Caco-2 (cell line): ENCODE data around the gene PLXNA4. TPM values are rescaled to one million over a fixed set of nuclear protein-coding genes. Genes with fewer than 3 reads are reported as not detected.

ENCODE experiments used
- BruUV-seq: library from RNA; stranded (reverse); fragments of 400-500 nt; replicated peaks from 2 replicates; lab custom pipeline; 2021; lab: Mats Ljungman, UMichigan
- CTCF ChIA-PET: fragments of 300-600 bp; sonication (Branson Sonifier 250); formaldehyde crosslinking; loops from one replicate; lab custom pipeline; 2022; ENCODE audit warnings: antibody characterized with exemption; lab: Charles Lee
- POLR2A ChIA-PET: fragments of 300-600 bp; sonication (Branson Sonifier 250); formaldehyde crosslinking; loops from one replicate; lab custom pipeline; 2022; ENCODE audit warnings: antibody characterized with exemption; lab: Charles Lee
- DNase-seq, 2 experiments: peaks; one replicate each; pipeline versions ENCODE4 v3.0.0 to v3.0.0-alpha.2; 2020 to 2022
- H3K27me3 ChIP-seq: replicated peaks from 2 replicates; pipeline ENCODE4 v1.6.0; 2011; ENCODE audit warnings: low read length; ENCODE audit not compliant: control insufficient read depth, insufficient read depth
- H3K36me3 ChIP-seq: 2 replicates; pipeline ENCODE4 v1.5.1; 2011; ENCODE audit warnings: low read length; ENCODE audit not compliant: control insufficient read depth, insufficient read depth
- H3K4me1 ChIP-seq: fragments of 250-450 bp; sonication (Bioruptor Pico); 2 replicates; pipeline ENCODE4 v1.5.1; 2020; ENCODE audit warnings: mild to moderate bottlenecking
- H3K4me3 ChIP-seq: 2 replicates; pipeline ENCODE4 v1.5.1; 2011; ENCODE audit warnings: low read depth, mild to moderate bottlenecking, control low read depth, low read length
- H3K9me3 ChIP-seq: fragments of 250-450 bp; sonication (Bioruptor Pico); 2 replicates; pipeline ENCODE4 v1.5.1; 2020; ENCODE audit warnings: mild to moderate bottlenecking, moderate library complexity
- H3K27ac Mint-ChIP-seq: one replicate; pipeline ENCODE4 v1.8.0; 2022; ENCODE audit warnings: mixed read lengths; ENCODE audit not compliant: unreplicated experiment
- H3K27me3 Mint-ChIP-seq: one replicate; pipeline ENCODE4 v1.8.0; 2022; ENCODE audit warnings: mixed read lengths; ENCODE audit not compliant: insufficient read depth, unreplicated experiment
- H3K36me3 Mint-ChIP-seq: one replicate; pipeline ENCODE4 v1.8.0; 2022; ENCODE audit warnings: mild to moderate bottlenecking, mixed read lengths; ENCODE audit not compliant: insufficient read depth, unreplicated experiment
- H3K4me1 Mint-ChIP-seq: one replicate; pipeline ENCODE4 v1.8.0; 2022; ENCODE audit warnings: low read depth, mixed read lengths; ENCODE audit not compliant: unreplicated experiment
- H3K4me3 Mint-ChIP-seq: one replicate; pipeline ENCODE4 v1.8.0; 2022; ENCODE audit warnings: mild to moderate bottlenecking, moderate library complexity, mixed read lengths; ENCODE audit not compliant: unreplicated experiment
- H3K9me3 Mint-ChIP-seq: one replicate; pipeline ENCODE4 v1.8.0; 2022; ENCODE audit warnings: mixed read lengths; ENCODE audit not compliant: unreplicated experiment
- intact Hi-C: fragments of 100-400 bp; cut with micrococcal nuclease; formaldehyde crosslinking; loops from one replicate; pipeline ENCODE4 v1.10.0; 2022; ENCODE audit not compliant: unreplicated experiment
- total RNA-seq: library from RNA; stranded (reverse); gene quantifications from 2 replicates; pipeline ENCODE4 v1.2.3, GENCODE V29; 2022
- TF ChIP-seq, protein P1 (sequence below), 2 experiments: fragments of 200-600 bp in 1 of 2; IDR thresholded peaks; 1 replicate in 1 of 2; 2 replicates in 1 of 2; pipeline versions ENCODE4 v1.5.1 to v1.8.0; 2011 to 2022; ENCODE audit warnings: antibody characterized with exemption in 1 of 2, control low read depth in 1 of 2, inconsistent platforms in 1 of 2, low read depth in 1 of 2, low read length in 1 of 2, mild to moderate bottlenecking in 1 of 2, moderate library complexity in 1 of 2; ENCODE audit not compliant: insufficient read depth in 1 of 2, severe bottlenecking in 1 of 2, unreplicated experiment in 1 of 2

The PLXNA4 gene
- total RNA-seq, 1 experiment from 2014 or later, result 0.43 TPM

DNA sequence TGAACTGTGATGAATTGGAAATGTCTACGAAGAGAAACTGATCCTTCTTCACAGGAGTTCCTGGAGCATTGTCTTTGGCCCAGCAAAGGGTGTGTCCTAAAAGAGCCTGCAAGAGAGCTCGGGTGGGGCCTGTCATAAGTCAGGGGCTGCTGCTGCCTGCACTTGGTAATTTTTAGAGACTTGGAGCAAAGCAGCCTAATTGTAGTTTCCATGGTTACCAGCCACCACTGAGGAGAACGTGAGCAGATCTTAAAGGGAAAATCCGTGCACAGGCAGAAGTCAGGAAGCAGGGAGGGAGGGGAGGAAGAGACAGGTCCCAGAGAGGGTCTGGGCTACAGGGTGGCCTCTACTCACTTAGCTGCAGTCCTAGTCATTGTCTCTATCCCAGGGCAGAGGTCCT is 463.6 kb downstream of the PLXNA4 start:
- peaks cover 17% of the 10 kb centered on the region for H3K27me3 Mint-ChIP-seq
- TF ChIP-seq, protein P1, sequence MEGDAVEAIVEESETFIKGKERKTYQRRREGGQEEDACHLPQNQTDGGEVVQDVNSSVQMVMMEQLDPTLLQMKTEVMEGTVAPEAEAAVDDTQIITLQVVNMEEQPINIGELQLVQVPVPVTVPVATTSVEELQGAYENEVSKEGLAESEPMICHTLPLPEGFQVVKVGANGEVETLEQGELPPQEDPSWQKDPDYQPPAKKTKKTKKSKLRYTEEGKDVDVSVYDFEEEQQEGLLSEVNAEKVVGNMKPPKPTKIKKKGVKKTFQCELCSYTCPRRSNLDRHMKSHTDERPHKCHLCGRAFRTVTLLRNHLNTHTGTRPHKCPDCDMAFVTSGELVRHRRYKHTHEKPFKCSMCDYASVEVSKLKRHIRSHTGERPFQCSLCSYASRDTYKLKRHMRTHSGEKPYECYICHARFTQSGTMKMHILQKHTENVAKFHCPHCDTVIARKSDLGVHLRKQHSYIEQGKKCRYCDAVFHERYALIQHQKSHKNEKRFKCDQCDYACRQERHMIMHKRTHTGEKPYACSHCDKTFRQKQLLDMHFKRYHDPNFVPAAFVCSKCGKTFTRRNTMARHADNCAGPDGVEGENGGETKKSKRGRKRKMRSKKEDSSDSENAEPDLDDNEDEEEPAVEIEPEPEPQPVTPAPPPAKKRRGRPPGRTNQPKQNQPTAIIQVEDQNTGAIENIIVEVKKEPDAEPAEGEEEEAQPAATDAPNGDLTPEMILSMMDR (IDR thresholded peaks at IDR 0.05; ENCODE audit: insufficient read depth in 1 of 2, low read depth in 1 of 2, low read length in 1 of 2, severe bottlenecking in 1 of 2, unreplicated experiment in 1 of 2), result no peak
- POLR2A ChIA-PET, result no interaction called here
- H3K4me1 Mint-ChIP-seq, result no peaks in the 10 kb centered on the region
- BruUV-seq, result no TSS peak
- no peak for DNase-seq
- H3K36me3 ChIP-seq, result no peaks in the 10 kb centered on the region
- H3K27me3 ChIP-seq, result no peaks in the 10 kb centered on the region
- intact Hi-C loops, result no loop called here
- no peaks in the 10 kb centered on the region for H3K36me3 Mint-ChIP-seq
- no peak overlapping the region for H3K4me3 ChIP-seq
- no peaks in the 10 kb centered on the region for H3K4me1 ChIP-seq
- H3K27ac Mint-ChIP-seq, result no peak overlapping the region
- no peaks in the 10 kb centered on the region for H3K9me3 Mint-ChIP-seq
- CTCF ChIA-PET, result no interaction called here
- H3K4me3 Mint-ChIP-seq, result no peak overlapping the region
- no peaks in the 10 kb centered on the region for H3K9me3 ChIP-seq

DNA sequence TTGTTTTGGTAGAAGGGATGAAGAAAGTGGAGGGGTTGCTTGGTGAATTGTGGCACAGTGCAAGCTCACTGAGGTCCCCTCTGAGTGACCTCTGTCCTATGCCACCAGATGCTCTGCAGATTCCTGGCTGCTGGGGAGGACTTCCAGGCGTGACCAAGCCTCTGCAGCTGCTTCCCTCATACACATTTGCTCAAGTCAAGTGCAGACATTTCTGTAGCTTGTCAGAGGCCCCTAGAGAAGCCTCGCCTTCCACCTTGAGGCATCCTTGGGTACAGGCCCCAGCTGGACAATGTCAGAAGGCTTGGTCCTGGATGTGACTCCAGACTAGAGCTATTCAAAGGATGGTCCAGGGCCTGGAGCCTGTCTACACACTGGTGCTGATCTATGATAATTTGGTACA is 464.2 kb downstream of the PLXNA4 start:
- POLR2A ChIA-PET, result no interaction called here
- Histone ChIP-seq H3K27me3 (no peaks in the 10 kb centered on the region; the same call in 1 of the 2 replicates), H3K9me3 (no peaks in the 10 kb centered on the region), H3K4me1 (no peaks in the 10 kb centered on the region), H3K36me3 (no peaks in the 10 kb centered on the region), H3K4me3 (no peak overlapping the region)
- no peak for DNase-seq
- TF ChIP-seq, protein P1 (IDR thresholded peaks at IDR 0.05; ENCODE audit: insufficient read depth in 1 of 2, low read depth in 1 of 2, low read length in 1 of 2, severe bottlenecking in 1 of 2, unreplicated experiment in 1 of 2), result no peak
- no peak overlapping the region for H3K4me3 Mint-ChIP-seq
- H3K9me3 Mint-ChIP-seq, result no peaks in the 10 kb centered on the region
- BruUV-seq, result no TSS peak
- no peaks in the 10 kb centered on the region for H3K36me3 Mint-ChIP-seq
- intact Hi-C loops, result no loop called here
- H3K4me1 Mint-ChIP-seq, result no peaks in the 10 kb centered on the region
- CTCF ChIA-PET, result no interaction called here
- H3K27me3 Mint-ChIP-seq, result peaks cover 14% of the 10 kb centered on the region
- H3K27ac Mint-ChIP-seq, result no peak overlapping the region

DNA sequence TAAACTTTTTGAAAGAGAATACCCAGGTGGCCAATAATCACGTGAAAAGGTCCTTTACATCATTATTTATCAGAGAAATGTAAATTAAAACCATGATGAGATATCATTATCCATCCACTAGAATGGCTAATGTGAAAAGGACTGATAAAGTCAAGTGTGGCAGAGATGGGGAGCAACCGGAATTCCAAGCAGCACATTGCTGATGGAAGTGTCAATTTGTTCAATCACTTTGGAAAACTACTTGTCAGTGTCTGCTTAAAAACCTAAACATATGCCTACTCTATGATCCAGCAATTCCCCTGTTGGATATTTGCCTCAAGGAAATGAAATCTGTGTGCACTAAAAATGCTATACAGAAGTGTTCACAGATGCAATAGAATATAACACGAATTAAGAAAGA is 465.6 kb downstream of the PLXNA4 start:
- Mint-ChIP-seq H3K36me3 (no peaks in the 10 kb centered on the region), H3K4me3 (no peak overlapping the region), H3K27me3 (peaks cover 14% of the 10 kb centered on the region), H3K9me3 (no peaks in the 10 kb centered on the region), H3K4me1 (no peaks in the 10 kb centered on the region), H3K27ac (no peak overlapping the region)
- H3K36me3 ChIP-seq, result no peaks in the 10 kb centered on the region
- intact Hi-C loops, result no loop called here
- TF ChIP-seq, protein P1 (IDR thresholded peaks at IDR 0.05; ENCODE audit: insufficient read depth in 1 of 2, low read depth in 1 of 2, low read length in 1 of 2, severe bottlenecking in 1 of 2, unreplicated experiment in 1 of 2), result no peak
- no peaks in the 10 kb centered on the region for H3K9me3 ChIP-seq
- no peaks in the 10 kb centered on the region; the same call in 1 of the 2 replicates for H3K27me3 ChIP-seq
- no peak overlapping the region for H3K4me3 ChIP-seq
- no peaks in the 10 kb centered on the region for H3K4me1 ChIP-seq
- POLR2A ChIA-PET, result no interaction called here
- no TSS peak for BruUV-seq
- CTCF ChIA-PET, result no interaction called here
- no peak for DNase-seq
